ENCODE results near the gene KCTD11.

Gene KCTD11

GRCh38 chr17:7384489-7385081 lies 32.6 kb downstream of the KCTD11 start:
- TF ChIP-seq CTCF (IDR thresholded peaks at IDR 0.05) = no peak
- Histone ChIP-seq H3K4me3 (peak overlapping the region; percentile 42 to 55), H3K36me3 (peaks cover 0 to 51% (median 10%) of the 10 kb centered on the region in 3 donors), H3K9me3 (no peaks in the 10 kb centered on the region), H3K4me1 (peaks cover 0 to 39% (median 26%) of the 10 kb centered on the region in 4 donors), H3K27ac (peak overlapping the region in 1 of 2 donors; percentile 56), H3K27me3 (peaks cover 0 to 37% of the 10 kb centered on the region in 2 donors)
- intact Hi-C loops (cut with DNase I; ENCODE audit: low total_unique reads) = no loop called here
- DNase-seq = no peak

GRCh38 chr17:7388856-7389255 lies 36.9 kb downstream of the KCTD11 start:
- peaks cover 0 to 26% (median 15%) of the 10 kb centered on the region in 4 donors for H3K4me1 ChIP-seq
- no peak overlapping the region for H3K4me3 ChIP-seq
- no peaks in the 10 kb centered on the region for H3K27me3 ChIP-seq
- no peak for DNase-seq
- intact Hi-C loops (cut with DNase I; ENCODE audit: low total_unique reads) = no loop called here
- peaks cover 0 to 69% (median 25%) of the 10 kb centered on the region in 3 donors for H3K36me3 ChIP-seq
- H3K9me3 ChIP-seq = no peaks in the 10 kb centered on the region
- H3K27ac ChIP-seq = no peak overlapping the region
- TF ChIP-seq CTCF (IDR thresholded peaks at IDR 0.05) = no peak

- no peaks in the 10 kb centered on the region for H3K9me3 ChIP-seq
- TF ChIP-seq CTCF (IDR thresholded peaks at IDR 0.05) = no peak
- H3K27ac ChIP-seq = no peak overlapping the region
- peaks cover 0 to 60% (median 25%) of the 10 kb centered on the region in 3 donors for H3K36me3 ChIP-seq
- DNase-seq = no peak
- H3K4me1 ChIP-seq = peaks cover 0 to 26% (median 13%) of the 10 kb centered on the region in 4 donors
- no peak overlapping the region for H3K4me3 ChIP-seq
- intact Hi-C loops (cut with DNase I; ENCODE audit: low total_unique reads) = no loop called here
- H3K27me3 ChIP-seq = no peaks in the 10 kb centered on the region
Measured at GRCh38 chr17:7389924-7390910, 38.3 kb downstream of the KCTD11 start.

- no peak for DNase-seq
- Histone ChIP-seq H3K27ac (no peak overlapping the region), H3K36me3 (peaks cover 0 to 54% (median 25%) of the 10 kb centered on the region in 3 donors), H3K4me1 (peaks cover 0 to 26% (median 16%) of the 10 kb centered on the region in 4 donors), H3K9me3 (no peaks in the 10 kb centered on the region), H3K27me3 (no peaks in the 10 kb centered on the region), H3K4me3 (no peak overlapping the region)
- intact Hi-C loops (cut with DNase I; ENCODE audit: low total_unique reads) = no loop called here
- no peak for TF ChIP-seq CTCF (IDR thresholded peaks at IDR 0.05)
Measured at GRCh38 chr17:7391307-7391706, 39.3 kb downstream of the KCTD11 start.

GRCh38 chr17:7392696-7393612 lies 41.0 kb downstream of the KCTD11 start:
- peak overlapping the region; percentile 88 to 90 for H3K27ac ChIP-seq
- DNase-seq = no peak
- H3K4me3 ChIP-seq = peak overlapping the region; percentile 62 to 73
- H3K36me3 ChIP-seq = peaks cover 0 to 38% (median 25%) of the 10 kb centered on the region in 3 donors
- no peaks in the 10 kb centered on the region for H3K9me3 ChIP-seq
- intact Hi-C loops (cut with DNase I; ENCODE audit: low total_unique reads) = no loop called here
- H3K27me3 ChIP-seq = no peaks in the 10 kb centered on the region
- no peak for TF ChIP-seq CTCF (IDR thresholded peaks at IDR 0.05)
- H3K4me1 ChIP-seq = peaks cover 0 to 26% (median 16%) of the 10 kb centered on the region in 4 donors
